Measurements from ENCODE around the gene FOXP4. TPM values are rescaled to one million over a fixed set of nuclear protein-coding genes. Genes with fewer than 3 reads are reported as not detected.

Gene FOXP4
- total RNA-seq, 1 donor = 2.2 TPM

- DNase-seq (ENCODE audit: low read depth) = peak; percentile 55
- H3K4me3 ChIP-seq (ENCODE audit: low read depth, low read length) = no peak overlapping the region
- TF ChIP-seq CTCF (IDR thresholded peaks at IDR 0.05; ENCODE audit: insufficient read depth, low read depth, low read length) = no peak
These were observed 31.4 kb downstream of the FOXP4 start for GRCh38 chr6:41577356-41578216.

GRCh38 chr6:41578217-41579087, 32.3 kb downstream of the FOXP4 start:
- no peak for TF ChIP-seq CTCF (IDR thresholded peaks at IDR 0.05; ENCODE audit: insufficient read depth, low read depth, low read length)
- peak overlapping the region; percentile 30 for H3K4me3 ChIP-seq (ENCODE audit: low read depth, low read length)
- peak; percentile 95 for DNase-seq (ENCODE audit: low read depth)

- DNase-seq (ENCODE audit: low read depth) = no peak
- no peak overlapping the region for H3K4me3 ChIP-seq (ENCODE audit: low read depth, low read length)
- no peak for TF ChIP-seq CTCF (IDR thresholded peaks at IDR 0.05; ENCODE audit: insufficient read depth, low read depth, low read length)
These were observed 33.0 kb downstream of the FOXP4 start for GRCh38 chr6:41579088-41579610.

GRCh38 chr6:41580690-41581089, 34.5 kb downstream of the FOXP4 start:
- no peak for DNase-seq (ENCODE audit: low read depth)
- no peak overlapping the region for H3K4me3 ChIP-seq (ENCODE audit: low read depth, low read length)
- TF ChIP-seq CTCF (IDR thresholded peaks at IDR 0.05; ENCODE audit: insufficient read depth, low read depth, low read length) = no peak

- TF ChIP-seq CTCF (IDR thresholded peaks at IDR 0.05; ENCODE audit: insufficient read depth, low read depth, low read length) = no peak
- H3K4me3 ChIP-seq (ENCODE audit: low read depth, low read length) = no peak overlapping the region
- DNase-seq (ENCODE audit: low read depth) = peak; percentile 89
These were observed 35.3 kb downstream of the FOXP4 start for GRCh38 chr6:41581381-41581991.

GRCh38 chr6:41582540-41582939, 36.4 kb downstream of the FOXP4 start:
- DNase-seq (ENCODE audit: low read depth) = no peak
- no peak for TF ChIP-seq CTCF (IDR thresholded peaks at IDR 0.05; ENCODE audit: insufficient read depth, low read depth, low read length)
- no peak overlapping the region for H3K4me3 ChIP-seq (ENCODE audit: low read depth, low read length)
